ENCODE results near the gene GRID2.
A peak's percentile ranks its signal among the peaks of the same experiment; 100 is the strongest.

The GRID2 gene

DNA sequence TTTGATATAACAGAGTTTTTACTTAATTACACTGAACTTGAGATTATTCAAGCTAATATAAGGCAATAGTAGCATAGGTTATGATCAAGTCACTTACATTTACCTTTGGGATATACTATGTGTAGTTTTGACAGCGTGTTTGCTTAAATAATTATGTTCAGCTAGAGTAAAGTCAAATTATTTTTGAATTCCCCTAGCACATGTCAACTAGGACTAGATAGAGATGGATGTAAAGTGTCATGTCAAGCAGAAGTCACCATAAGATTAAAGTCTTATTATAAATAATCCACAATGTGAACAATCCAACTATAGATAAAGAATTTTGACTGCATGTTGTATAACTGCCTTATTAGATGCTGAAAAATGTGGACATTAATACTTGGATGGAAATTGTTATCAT is 665.2 kb downstream of the GRID2 start:
- no peak for DNase-seq (ENCODE audit: low spot score)

DNA sequence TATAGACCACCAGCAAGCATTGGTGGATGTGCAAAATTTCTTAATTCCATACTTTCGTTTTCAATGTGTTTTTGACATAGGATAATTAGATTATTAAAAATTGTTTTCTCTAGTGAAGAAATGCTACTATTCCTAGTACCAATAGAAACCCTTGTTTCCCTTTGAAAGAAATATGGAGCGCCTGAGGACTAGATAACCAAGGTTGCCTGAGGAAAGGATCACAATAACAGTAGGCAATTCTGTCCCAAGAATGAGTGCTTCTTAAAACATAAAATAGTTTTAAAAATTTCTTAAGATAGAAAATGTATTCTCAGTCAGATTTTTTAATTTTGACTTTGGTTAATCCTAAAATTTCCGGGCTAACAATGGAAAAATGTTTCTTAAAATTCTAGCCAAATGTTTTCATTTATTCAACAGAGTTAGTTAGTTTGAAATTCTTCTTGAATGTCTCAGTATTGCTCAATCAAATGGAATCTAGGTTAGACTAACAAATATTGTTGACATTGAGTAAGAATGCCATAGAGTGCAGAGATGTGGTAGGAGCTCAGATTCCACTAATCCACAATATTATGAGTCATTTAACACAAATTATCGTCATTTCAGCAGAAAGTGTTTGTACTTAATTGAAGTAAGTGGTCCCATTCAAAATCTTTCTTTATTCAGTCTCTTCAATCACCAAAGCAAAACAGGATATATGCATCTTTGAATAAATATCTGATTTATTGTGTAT is 666.0 kb downstream of the GRID2 start:
- DNase-seq (ENCODE audit: low spot score) = no peak

DNA sequence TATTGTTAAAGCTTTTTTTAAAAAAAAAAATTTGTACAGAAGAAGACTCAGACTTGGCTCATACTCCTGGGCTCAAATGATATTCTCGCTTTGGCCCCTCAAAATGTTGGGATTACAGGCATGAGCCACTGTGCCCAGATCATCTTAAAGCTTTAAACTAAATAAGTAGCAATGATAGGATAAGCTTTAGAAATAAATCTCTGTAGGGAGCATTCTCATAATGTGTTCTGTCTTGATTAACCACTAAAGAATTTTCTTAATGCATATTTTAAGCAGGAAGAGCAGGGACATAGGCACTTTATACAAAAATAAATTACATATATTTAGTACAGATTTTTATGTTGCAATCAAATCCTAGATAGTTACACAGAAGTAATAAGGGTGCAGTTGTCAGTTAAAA is 667.2 kb downstream of the GRID2 start:
- DNase-seq (ENCODE audit: low spot score) = no peak

DNA sequence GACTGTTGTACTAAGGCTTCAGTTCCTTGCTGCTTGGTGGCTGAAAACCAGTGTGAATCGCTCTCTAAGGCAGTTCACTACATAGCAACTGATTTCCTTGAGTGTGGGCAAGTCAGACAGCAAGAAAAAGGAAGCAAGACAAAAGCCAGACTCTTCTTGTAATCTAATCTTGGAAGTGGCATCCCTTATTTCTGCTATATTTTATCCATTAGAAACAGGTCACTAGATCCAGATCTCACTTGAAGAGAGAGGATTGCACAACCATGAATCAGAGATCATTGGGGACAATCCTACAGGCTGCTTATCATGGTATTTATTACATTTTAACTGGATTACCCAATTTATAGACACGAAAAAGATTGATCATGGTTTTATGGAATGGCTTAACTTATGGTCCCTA is 684.5 kb downstream of the GRID2 start:
- DNase-seq (ENCODE audit: low spot score) = no peak

DNA sequence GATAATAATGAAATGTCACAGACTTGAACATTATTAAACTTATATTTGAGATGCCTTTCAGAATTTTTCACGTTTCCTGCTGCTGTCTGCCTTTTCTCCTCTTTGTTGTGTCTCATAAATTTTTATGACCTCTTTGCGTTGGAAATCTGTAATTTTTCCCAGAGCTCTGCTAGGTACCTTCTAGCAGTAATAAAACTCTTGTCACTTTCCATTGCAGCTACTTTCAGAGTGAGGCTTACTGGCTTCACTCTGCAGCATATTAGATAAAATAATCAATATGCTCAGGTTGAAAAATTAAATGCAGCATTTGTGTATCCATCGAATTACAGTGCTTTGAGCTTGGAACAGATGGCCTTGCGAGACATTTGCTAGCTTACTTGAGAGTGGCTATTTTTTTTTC is 689.0 kb downstream of the GRID2 start:
- DNase-seq (ENCODE audit: low spot score) = no peak

DNA sequence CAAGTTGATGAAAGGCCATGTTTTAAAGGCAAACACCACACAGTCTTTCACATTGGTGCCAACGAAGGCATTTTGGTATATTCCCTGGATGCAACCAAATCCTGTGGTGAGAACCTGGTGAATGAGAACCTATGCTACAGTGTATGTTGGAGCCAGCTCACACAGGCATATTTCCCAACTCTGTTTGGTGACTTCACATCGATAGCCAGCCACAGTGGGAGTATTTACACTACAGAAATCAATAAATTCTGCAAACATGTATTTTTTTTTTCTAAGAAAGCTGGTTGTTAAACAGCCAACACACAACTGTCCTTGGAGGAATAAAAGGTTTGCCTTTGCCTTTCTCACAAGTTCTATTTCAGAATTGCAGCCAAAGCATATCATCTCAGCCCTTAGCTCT is 691.0 kb downstream of the GRID2 start:
- DNase-seq (ENCODE audit: low spot score) = peak; percentile 12

DNA sequence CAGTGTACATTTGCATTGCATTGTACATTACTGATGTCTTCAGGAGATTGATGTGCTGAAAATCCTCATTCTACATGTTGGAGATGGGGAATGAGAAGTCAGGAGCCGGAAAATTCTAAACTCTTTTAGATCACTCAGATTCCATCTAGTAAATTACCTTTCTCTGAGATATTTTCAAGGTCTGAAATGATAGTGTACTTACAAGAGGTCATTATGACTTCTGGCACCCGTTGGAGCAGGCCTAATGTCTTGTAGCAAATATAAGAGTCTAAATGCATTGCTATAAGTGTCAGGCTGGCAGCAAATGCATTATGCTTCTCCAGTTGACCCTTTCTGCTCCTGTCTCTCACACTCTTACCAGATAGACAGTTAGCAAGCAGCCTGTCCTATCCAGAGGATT is 692.8 kb downstream of the GRID2 start:
- no peak for DNase-seq (ENCODE audit: low spot score)

DNA sequence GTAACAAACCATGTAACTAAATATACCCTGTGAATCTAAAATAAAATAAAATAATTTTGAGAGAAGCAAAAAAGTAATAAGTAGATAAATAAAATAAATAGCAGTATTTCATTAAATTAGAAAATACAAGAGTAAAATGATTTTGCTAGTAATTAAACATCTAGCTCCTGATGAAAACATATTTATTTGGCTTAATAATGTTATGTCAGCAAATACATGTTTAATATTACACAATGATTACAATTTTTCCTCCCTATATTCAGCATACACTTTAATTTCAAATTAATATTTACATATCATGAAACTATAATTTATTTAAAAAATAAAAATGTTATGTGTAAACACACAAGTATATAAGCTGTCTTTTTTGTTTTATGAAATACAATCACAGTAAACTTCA is 697.1 kb downstream of the GRID2 start:
- no peak for DNase-seq (ENCODE audit: low spot score)

DNA sequence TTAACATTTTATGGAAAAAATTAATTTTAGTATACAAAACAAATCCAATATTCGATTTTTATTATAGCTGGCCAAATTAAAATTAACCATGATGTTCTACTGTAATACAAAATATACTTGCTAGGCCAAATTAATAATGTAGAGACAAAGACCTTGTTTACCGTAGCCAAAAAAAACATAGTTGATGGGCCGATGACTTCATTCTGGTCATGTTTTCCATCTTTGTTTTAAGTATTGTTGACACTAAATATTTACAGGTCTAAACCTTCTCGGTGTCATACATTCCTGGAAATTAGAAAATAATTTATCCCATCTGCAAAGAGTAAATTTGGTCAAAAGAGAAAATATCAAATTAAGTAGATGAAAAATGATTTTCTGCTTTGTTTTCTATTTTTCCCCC is 698.5 kb downstream of the GRID2 start:
- no peak for DNase-seq (ENCODE audit: low spot score)

DNA sequence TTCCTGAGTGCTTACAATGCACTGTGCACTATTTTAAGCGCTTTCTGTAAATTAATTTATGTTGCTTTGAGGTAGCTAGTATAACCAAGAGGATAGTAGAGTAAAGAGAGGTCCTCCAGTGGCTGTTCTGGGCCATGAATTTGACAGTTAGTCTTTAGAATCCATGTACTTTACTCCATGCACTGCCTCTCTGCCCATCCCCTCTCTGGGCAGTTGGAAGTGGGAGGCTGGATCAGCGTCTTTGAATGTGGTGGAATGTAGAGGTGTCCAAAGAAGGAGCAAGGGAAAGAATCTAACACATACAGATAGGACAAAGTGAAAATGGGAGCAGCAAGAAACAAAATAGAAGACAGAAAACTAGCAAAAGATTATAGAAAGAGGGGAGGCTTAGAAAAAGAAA is 712.6 kb downstream of the GRID2 start:
- DNase-seq (ENCODE audit: low spot score) = no peak

DNA sequence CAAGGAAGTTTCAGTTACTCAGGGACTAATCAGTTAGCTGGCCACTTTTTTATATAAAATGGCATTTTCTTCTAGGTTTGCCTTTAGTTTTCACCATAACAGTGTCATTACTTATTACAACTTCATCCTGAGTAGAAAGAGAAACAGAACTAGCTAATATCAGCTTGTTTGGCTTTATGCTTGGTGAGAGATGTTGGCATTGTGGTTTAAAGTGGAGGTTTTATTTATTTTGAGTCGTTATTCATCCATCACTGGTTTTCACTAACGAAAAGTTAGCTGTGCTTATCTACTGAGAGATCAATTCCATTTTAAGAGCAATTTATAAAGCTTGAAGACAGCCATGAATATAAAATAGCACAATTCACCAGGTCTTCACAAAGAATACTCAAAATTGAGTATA is 714.5 kb downstream of the GRID2 start:
- DNase-seq (ENCODE audit: low spot score) = no peak

DNA sequence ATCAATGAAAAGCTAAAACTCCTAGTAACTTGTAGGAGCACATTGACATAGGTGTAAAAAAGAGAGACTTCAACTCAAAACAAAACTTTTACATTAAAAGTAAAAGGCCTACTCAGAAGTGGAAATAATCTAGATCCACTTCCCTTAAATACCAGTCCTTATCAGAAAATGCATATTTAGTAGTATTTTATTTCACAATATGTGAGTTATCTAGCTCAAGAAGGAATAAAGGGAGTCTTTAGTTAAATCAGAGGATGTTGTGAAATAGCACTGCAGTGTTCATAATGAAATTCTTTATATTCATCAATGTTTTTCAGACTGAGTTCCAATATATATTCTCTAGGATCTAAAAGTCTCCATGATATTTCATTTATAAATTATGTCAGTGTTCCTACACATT is 715.0 kb downstream of the GRID2 start:
- no peak for DNase-seq (ENCODE audit: low spot score)

DNA sequence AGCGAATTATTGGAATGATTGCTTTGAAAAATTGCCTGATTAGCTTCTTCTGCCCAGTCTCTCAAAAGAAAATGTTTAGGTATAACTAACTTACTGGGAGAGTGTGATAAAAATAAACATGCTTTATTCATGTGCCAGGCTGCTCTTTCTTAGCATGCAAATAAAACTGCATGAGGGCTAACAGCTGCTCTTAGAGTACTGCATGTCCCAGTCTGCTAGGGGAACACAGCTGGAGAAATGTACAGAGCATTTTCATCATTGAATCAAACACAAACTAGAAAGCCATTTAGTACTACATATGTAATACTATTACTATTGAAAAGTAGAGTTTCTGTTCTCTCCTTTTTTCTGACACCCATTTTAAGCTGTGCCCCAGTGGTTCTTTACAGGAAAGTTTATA is 726.0 kb downstream of the GRID2 start:
- no peak for DNase-seq (ENCODE audit: low spot score)

DNA sequence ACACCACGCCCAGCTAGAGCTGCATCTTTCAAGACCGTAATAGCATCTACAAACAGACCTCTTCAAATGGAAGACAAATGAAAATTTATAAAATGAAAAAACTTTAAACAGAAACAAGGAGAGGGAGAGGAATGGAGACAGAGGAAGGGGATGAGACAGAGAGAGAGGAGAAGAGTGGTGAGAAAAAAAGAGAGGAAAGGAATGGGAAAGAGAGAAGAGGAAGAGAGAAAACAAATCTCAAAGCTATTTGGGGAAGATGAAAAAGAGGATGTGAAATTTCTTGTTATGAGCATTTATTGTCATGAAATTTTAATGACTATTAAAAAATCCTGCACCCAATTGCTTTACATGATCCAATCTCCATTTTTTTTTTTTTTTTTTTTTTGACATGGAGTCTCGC is 726.9 kb downstream of the GRID2 start:
- no peak for DNase-seq (ENCODE audit: low spot score)

DNA sequence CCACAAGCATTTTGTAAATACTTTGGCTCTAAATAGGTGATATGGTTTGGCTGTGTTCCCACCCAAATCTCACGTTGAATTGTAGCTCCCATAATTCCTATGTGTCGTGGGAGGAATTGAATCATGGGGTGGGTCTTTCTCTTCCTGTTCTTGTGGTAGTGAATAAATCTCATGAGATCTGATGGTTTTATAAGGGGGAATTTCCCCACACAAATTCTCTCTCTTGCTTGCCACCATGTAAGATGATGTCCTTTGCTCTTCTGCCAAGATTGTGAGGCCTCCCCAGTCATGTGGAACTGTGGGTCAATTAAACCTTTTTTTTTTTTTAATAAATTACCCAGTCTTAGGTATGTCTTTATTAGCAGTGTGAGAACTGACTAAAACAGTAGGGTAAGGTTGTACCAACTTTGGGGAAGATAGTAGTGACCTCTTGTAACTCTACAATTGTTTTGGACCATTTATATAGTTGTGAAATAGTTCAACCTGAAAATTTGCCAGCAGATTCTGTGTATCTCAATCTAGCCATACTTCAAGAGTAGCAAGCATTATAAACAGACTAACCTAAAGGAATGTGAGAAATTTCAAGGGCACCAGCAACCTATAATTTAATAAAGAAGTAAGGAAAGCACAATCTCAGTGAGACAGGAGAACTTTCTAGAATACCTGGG is 727.8 kb downstream of the GRID2 start:
- no peak for DNase-seq (ENCODE audit: low spot score)

DNA sequence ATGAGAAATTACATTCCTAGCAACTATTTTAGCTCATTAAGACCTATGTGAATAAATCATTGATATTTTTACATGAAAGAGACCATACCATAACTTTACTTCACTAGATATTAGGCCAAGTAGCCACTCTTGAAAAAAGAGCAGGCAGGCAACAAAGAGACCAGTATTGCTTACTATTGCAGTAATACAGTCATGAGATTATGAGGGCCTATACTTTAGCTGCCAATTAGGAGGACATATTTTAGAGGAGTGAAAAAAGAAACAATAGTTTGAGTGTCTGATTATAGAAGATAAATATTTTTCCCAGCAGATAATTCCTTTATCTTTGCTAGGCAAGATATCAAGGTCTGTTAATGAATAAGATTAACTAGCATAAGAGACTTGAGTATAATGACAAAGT is 739.0 kb downstream of the GRID2 start:
- no peak for DNase-seq (ENCODE audit: low spot score)

DNA sequence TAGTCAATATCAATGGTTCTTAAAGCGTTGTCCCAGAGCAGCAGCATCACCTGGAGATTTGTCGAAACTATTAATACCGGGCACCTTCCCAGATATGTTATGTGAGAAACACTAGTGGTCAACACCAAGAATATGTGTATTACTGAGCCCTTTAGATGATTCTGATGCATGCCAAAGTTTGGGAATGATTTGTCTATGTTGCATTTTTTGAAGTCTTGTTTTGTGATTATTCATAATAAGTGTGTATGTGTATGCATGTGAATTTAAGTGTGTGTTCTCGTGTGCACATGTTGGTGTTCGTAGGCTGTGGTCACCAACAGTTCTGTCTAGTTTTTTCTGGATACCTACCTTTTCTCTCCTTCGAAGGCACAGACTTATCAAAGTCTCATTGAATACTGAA is 749.4 kb downstream of the GRID2 start:
- no peak for DNase-seq (ENCODE audit: low spot score)

DNA sequence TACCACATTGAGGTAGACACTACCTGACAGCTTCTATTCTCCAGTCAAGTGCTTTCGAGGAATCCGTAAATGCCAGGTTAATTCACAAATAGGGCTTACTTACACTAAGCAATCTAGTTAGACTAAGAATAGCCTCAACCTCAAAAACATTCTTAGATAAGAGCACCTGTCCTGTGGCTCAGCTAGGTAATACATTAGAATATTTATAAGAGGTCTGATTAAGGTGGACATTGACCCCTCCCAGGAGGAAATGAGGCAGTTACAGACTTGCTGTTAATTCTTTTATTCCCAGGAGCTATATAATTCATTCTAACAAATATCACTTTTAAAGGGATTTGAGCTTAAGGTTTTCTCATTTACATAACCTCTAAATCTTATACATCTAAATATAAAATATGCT is 758.1 kb downstream of the GRID2 start:
- DNase-seq (ENCODE audit: low spot score) = no peak

DNA sequence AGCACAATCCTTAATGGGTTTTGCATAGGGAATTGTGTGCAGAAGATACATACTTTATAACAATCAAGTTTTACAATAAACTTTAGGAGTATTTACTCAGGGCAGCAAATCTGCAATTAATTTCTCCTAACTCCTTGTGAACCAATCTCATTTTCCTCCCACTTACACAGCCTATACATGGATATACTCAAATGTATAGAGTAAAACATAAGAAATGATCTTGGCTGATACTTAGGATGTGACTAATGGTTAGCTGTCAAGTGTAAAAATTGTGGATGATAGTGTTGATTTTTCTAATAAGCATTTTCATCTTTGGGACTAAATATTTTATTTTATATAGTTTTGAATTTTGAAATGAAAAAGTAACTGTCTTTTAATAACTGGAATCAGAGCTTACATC is 759.6 kb downstream of the GRID2 start:
- no peak for DNase-seq (ENCODE audit: low spot score)

DNA sequence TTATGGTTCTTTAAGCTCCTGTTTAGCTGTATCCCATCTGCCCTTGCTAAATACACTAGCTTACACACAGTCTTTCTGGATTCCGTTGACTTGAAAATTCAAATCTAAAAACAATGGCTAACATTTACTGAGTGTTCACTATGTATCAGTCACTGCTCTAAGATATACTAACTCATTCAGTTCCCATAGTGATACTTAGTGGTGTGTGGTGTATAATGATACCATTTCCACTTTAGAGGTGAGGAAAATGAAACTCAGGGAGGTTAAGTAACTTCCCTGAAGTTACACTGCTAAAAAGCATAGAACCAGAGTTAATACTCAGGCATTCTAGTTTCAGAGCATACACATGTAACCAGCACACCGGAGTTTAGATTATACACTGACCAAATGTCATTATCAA is 762.0 kb downstream of the GRID2 start:
- DNase-seq (ENCODE audit: low spot score) = no peak

DNA sequence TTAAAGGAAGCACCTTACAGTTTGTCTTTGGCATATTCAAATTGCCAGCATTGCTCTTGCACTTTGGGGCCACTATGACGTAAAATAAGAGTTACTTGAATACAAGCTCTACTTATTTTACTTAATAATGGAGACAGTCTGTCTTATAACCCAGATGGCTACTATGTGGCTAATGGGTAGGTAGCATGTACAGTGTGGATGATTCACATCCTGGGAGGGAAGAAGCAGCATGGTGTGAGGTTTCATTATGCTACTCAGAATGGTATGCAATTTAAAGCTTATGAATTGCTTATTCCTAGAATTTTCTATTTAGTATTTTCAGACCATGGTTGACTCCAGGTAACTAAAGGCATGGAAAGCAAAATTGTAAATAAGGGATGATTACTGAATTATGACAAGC is 763.0 kb downstream of the GRID2 start:
- DNase-seq (ENCODE audit: low spot score) = no peak

DNA sequence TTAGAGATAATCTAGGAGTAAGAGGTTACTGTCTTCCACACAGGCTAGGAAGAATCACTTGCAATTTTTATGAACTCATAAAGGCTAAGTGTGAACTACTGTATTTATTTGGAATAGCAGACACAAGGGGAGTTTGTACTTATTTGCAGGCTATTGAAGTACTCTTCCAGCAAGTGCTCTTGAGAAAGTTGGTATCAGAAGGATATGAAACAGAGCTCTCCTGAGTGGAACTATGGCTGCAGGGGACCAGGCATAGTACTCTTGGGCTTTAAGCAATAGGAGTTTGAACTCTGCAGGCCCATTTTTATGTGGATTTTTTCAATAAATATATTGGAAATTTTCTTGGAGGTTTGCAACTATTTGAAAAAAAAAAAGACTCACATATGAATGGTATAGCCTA is 768.5 kb downstream of the GRID2 start:
- DNase-seq (ENCODE audit: low spot score) = no peak

DNA sequence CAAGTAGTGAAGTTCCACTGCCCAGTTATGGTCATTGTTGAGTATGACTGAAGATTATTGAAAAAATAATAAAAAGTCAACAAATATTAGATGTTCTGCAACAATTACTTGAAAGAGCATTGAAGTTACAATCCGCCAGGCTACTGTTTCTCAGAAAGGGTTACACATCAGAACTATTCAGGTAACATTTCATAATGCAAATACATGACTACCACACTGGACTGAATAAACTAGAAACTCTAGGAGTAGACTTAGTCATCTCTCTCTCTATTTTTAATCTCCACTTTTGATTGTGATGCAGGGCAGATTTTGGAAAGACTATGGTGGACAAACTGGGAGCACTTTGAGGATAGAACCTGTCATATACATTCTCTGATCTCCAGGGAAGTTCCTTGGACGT is 776.5 kb downstream of the GRID2 start:
- no peak for DNase-seq (ENCODE audit: low spot score)

DNA sequence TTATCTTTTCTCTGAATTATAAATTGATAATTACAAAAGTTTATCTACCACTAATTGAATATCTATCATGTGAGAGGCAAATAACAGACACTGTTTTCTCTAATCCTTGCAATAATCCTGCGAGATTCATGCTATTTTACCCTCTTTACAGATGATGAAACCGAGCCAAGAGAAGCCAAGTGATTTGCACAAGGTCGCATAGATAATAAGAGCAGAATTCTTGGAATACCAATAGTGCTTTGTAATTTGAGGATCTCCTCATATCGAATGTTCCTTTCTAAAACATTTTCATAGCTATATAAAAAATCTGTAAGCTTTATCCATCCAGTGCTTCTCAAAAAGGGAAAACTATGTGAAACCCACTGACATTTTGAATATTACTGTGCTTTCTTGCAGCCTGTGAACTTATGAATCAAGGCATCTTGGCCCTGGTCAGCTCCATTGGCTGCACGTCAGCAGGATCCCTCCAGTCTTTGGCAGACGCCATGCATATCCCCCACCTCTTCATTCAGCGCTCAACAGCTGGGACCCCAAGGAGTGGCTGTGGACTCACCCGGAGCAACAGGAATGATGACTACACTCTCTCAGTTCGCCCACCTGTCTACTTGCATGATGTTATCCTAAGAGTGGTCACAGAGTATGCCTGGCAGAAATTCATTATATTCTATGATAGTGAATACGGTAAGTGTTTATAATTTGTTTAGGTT is 781.0 kb downstream of the GRID2 start:
- no peak for DNase-seq (ENCODE audit: low spot score)
